GM19043 (cell line): ENCODE results near the gene KDM1A.

Experiments
- ATAC-seq: cut with Tn5 transposase; IDR thresholded peaks from one replicate; pipeline ENCODE4 v1.9.1; 2021; ENCODE audit warnings: low read depth; ENCODE audit not compliant: unreplicated experiment

The KDM1A gene

DNA sequence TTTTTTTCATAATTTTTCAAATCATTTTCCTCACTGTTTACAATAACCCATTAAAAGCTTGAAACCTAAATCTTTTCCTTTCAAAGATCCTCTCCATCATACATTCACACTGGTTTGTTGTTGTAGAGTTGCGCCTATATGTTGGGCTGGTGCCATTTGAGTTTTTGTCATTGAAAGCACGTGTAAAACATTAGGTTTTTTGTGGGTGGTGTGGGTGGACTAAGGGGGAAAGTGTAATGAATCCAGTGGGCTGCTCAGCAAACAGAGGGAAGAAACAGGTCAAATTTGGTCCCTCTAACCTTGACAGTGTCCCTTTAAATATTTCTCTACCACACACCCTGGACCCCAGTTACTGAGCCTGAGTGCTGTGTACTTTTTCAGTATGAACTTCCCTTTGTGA, 46.8 kb downstream of the KDM1A start:
- ATAC-seq, result no peak

DNA sequence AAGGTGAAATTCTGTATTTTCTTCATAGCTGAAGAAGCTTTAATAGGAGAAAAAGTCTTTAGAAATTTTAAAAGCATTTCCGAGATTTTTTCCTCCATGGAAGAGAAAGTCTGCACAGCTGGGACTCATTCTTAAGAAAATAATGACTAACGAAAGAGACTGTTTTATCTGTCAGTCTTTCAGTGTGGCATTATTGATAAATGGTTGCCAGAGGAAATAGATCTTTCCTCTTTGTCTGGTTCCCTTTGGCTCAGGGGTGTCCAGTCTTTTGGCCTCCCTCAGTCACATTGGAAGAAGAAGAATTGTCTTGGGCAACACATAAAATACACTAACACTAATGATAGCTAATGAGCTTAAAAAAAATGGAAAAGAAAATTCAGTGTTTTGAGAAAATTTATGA, 49.9 kb downstream of the KDM1A start:
- ATAC-seq, result no peak

DNA sequence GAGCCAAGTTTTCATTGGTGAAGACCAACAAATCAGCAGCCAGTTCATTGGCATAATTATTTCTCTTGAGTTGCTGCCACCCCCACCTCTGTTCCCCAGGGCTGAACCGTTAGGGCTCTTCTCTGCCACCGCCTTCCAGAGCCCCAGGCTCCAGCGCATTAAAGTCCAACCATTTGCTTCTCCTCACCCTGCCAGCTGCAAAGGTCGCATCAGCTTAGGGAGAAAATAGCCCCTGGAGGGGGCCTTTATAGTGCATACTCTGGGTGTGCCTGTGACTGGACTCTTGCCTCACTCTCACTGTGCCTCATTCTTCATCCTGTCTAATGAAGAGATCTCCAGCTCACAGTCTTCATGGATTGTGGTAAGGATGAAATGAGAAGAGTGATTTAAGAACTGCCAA, 50.4 kb downstream of the KDM1A start:
- ATAC-seq, result no peak

GRCh38 chr1:23074012-23074411, 54.7 kb downstream of the KDM1A start:
- no peak for ATAC-seq

DNA sequence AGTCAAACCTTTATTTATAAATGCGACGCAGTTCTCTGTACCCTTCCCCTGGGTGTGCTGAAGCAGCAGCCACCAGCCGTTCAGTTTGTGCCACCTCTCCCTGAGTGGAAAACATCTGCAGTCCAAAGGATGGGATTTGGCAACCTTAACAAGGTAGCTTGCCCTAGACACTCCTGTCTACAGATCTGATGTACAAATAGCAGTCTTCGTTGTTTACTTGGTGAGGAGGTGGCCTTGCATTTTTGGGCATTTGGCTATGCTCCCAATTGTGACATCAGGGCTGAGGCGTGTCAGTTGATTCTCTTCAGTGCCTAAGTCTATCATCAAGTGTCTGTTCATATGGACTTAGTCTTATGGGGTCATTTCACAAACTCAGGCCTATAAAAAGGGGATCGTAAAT, 59.8 kb downstream of the KDM1A start:
- no peak for ATAC-seq

DNA sequence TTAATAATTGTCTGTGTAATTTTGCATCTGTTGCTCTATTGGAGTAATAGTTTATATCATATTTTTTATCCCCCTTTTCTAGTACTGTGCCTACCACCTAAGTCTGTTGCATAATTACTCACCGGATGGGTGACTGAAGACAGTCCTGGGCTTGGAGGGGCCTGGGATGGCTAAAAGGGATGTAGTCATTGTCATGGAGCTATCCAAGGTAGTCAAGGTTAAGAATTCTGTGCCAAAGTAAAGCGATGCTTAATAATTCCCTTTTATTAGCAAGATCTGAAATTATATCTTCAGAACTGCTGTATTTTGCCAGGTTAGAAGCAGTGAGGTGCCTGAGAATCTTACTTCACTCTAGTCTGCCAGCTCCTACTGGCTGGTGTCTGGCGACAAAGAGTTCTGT, 61.6 kb downstream of the KDM1A start:
- no peak for ATAC-seq

GRCh38 chr1:23081376-23081775, 62.1 kb downstream of the KDM1A start:
- no peak for ATAC-seq

DNA sequence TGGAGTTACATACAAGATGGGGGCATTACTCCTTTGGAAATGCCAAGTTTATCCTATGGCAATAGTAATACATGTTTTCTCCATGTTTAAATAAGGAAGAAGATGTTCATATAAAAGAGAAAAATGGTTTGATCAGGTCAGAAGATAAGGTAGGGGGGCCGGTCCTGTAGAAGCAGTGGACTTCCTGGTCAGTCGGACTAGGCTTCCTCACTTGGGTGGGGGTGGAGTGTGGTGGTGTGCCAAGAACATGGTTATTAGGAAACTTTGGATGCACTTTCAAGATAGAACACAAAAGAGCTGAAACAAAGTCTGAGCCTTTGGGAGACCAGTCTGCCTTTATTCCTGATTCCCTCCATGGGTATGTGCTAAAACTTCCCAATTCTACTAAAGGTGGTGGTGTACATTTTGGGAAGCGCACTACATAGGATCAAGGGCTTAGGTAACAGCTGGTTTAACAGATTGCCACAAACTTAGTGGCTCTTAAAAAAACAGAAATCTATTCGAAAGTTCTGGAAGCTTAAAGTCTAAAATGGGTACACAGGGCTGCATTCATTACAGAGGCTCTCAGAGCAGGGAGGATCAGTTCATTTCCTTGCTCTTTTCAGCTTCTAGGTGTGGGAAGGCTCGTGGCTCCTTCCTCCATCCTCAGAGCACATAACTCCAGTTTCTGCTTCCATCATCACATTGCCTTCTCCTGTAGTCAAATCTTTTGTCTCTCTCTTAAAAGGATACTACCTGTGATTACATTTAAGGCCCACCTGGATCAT, 64.6 kb downstream of the KDM1A start:
- ATAC-seq, result no peak

DNA sequence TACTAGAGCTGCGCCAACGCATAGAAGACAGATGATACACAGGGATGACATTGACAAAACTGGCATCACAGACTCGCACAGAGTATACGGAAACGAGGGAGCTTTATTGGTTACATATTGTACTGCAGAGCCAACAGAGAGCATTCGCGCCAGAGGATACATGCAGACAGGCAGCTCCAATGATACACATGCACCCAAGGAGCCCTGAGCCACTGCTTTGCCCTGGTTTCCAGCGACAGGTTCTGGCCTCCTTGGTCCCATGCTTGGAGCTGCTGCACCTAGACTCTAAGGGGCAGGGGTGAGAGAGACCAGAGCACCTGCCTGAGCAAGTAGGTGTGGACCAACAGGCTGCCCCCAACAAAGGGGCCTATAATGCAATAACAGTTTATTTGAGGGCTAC, 65.6 kb downstream of the KDM1A start:
- no peak for ATAC-seq

DNA sequence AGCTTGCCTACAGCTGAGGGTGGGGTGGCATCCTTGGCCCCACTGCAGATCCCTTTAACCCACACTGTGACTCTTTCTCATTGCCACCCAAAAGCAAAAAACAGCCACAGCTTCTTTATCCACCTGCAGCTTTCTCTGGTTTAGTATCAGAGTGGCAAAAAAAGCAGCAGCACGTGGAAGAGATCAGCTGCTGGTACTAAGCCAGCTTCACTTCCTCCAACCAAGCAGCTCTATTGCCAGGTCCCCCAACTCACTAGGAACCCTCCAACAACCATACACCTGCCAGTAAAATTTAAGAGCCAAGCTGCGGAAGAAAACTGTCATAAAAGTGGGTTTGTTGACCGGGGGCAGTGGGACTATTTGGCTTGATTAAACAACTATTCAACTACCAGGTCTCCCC, 66.4 kb downstream of the KDM1A start:
- ATAC-seq, result no peak

GRCh38 chr1:23088027-23088426, 68.8 kb downstream of the KDM1A start:
- no peak for ATAC-seq

GRCh38 chr1:23090056-23090455, 70.8 kb downstream of the KDM1A start:
- ATAC-seq, result no peak

- no peak for ATAC-seq
Observed at GRCh38 chr1:23091545-23091944, 72.3 kb downstream of the KDM1A start.

- ATAC-seq, result no peak
Observed at GRCh38 chr1:23092447-23092846, 73.2 kb downstream of the KDM1A start.

GRCh38 chr1:23097316-23097715, 78.0 kb downstream of the KDM1A start:
- ATAC-seq, result no peak

GRCh38 chr1:23098463-23099170, 79.3 kb downstream of the KDM1A start:
- no peak for ATAC-seq

DNA sequence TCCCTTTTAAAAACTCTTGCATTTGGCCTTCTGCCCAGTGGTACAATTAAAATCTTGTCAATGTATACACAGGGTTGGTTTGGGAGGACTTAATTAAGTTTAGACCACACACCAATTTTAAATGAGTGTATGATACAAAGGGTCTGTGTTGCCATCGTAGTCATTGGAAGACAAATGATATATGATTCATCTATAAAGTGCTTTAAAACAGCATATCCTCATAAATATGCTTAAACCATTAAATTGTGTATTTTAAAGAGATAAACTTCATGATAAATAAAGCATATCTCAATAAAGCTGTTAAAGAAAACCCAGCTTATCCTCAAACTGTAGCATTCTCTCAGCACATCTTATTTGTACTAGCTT, 79.9 kb downstream of the KDM1A start:
- no peak for ATAC-seq

GRCh38 chr1:23100074-23100748, 80.9 kb downstream of the KDM1A start:
- ATAC-seq, result no peak

- ATAC-seq, result no peak
Observed at GRCh38 chr1:23101101-23101827, 82.0 kb downstream of the KDM1A start.

DNA sequence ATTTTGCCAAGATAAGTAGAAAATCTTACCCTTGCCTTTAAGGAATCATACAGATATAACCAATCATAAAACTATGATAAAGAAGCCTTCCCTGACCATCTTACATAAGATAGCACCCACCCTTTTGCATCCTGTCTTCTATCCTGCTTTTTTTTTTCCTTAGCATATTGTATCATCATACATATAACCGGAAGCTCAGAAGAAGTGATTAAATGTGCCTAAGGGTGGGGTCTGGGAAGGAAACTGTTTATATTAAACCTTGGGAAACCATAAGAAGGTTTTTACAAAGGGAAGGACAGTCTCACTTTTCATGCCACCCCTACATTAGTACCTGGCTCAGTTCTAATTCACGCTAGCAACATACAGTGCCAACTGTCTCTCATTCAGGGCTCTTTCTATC, 82.6 kb downstream of the KDM1A start:
- ATAC-seq, result no peak

GRCh38 chr1:23102289-23102688, 83.0 kb downstream of the KDM1A start:
- ATAC-seq, result no peak
